ENCODE measurements around the gene TTC13. TPM values are rescaled to one million over a fixed set of nuclear protein-coding genes. Genes with fewer than 3 reads are reported as not detected.

TTC13 gene
- total RNA-seq, 2 donors from 2014 or later = 3.9 to 5.5 TPM

- no peak for TF ChIP-seq CTCF (IDR thresholded peaks at IDR 0.05)
- peak overlapping the region; percentile 93 to 96 for H3K4me3 ChIP-seq
- DNase-seq (ENCODE audit: low spot score) = no peak
- no peaks in the 10 kb centered on the region for H3K9me3 ChIP-seq
- no peaks in the 10 kb centered on the region for H3K36me3 ChIP-seq
- H3K4me1 ChIP-seq = peaks cover 0 to 63% of the 10 kb centered on the region in 2 donors
- no peaks in the 10 kb centered on the region for H3K27me3 ChIP-seq
- H3K27ac ChIP-seq = peak overlapping the region; percentile 93 to 95
Observed at GRCh38 chr1:230867101-230867902, 111.4 kb downstream of the TTC13 start.

- no peak for TF ChIP-seq CTCF (IDR thresholded peaks at IDR 0.05)
- Histone ChIP-seq H3K27ac (peak overlapping the region; percentile 93 to 95), H3K9me3 (no peaks in the 10 kb centered on the region), H3K27me3 (no peaks in the 10 kb centered on the region), H3K36me3 (no peaks in the 10 kb centered on the region), H3K4me1 (peaks cover 0 to 72% of the 10 kb centered on the region in 2 donors), H3K4me3 (peak overlapping the region; percentile 93 to 96)
- DNase-seq (ENCODE audit: low spot score) = no peak
Observed at GRCh38 chr1:230866171-230867070, 112.2 kb downstream of the TTC13 start.

GRCh38 chr1:230865062-230865817 is 113.4 kb downstream of the TTC13 start:
- no peak for TF ChIP-seq CTCF (IDR thresholded peaks at IDR 0.05)
- Histone ChIP-seq H3K4me3 (peak overlapping the region; percentile 1 to 96), H3K9me3 (no peaks in the 10 kb centered on the region), H3K4me1 (peaks cover 0 to 83% of the 10 kb centered on the region in 2 donors), H3K27ac (peak overlapping the region; percentile 93 to 95), H3K27me3 (no peaks in the 10 kb centered on the region), H3K36me3 (no peaks in the 10 kb centered on the region)
- no peak for DNase-seq (ENCODE audit: low spot score)

- Histone ChIP-seq H3K36me3 (no peaks in the 10 kb centered on the region), H3K27ac (peak overlapping the region; percentile 93 to 95), H3K9me3 (no peaks in the 10 kb centered on the region), H3K27me3 (no peaks in the 10 kb centered on the region), H3K4me1 (peaks cover 0 to 90% of the 10 kb centered on the region in 2 donors), H3K4me3 (no peak overlapping the region)
- no peak for DNase-seq (ENCODE audit: low spot score)
- TF ChIP-seq CTCF (IDR thresholded peaks at IDR 0.05) = no peak
Observed at GRCh38 chr1:230864441-230864840, 114.2 kb downstream of the TTC13 start.

- Histone ChIP-seq H3K27me3 (no peaks in the 10 kb centered on the region), H3K36me3 (no peaks in the 10 kb centered on the region), H3K4me1 (peaks cover 0 to 91% of the 10 kb centered on the region in 2 donors), H3K27ac (peak overlapping the region; percentile 93 to 95), H3K4me3 (no peak overlapping the region), H3K9me3 (no peaks in the 10 kb centered on the region)
- DNase-seq (ENCODE audit: low spot score) = no peak
- no peak for TF ChIP-seq CTCF (IDR thresholded peaks at IDR 0.05)
Observed at GRCh38 chr1:230863449-230863848, 115.2 kb downstream of the TTC13 start.
